ENCODE results near the gene PLP2.

PLP2 gene

DNA sequence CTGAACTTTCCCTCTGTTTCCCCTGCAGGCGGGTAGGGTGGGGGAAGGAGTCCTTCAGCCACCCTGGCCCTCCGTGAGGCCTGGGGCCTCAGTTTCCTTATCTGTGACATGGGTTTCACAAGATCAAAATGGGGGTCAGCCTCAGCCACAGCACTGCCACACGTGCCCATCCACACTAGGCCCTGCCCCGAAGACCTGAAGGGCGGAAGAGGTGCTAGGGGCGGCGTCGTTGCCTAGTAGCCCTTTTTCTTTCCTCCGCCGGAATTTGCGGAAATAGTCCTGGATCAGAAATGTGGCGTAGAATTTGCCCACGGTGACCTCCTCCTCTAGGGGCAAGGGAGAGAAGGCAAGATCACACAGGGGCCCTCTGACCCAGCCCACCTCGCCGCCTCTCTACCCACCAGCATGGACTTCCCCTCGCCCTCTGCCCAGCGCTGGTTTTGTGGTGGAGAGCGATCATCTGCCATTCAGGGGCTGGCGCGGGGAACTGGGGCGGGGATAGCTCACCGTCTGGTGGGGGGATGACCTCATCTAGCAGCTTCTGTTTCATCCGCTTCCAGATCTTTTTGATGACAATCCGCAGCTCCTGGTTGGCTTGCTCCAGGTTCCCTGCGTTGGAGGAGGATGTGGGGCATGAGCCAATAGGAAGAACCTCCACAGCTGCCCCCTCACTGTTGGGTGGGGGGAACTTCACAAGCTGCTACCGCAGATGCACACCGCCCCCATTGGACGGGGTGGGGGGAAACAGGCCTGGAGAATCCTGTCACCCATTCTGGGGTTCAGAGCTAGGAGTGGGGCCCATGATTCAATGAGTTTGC is 37.9 kb downstream of the PLP2 start:
- no peak for DNase-seq (ENCODE audit: low read depth in 2 of 2)

DNA sequence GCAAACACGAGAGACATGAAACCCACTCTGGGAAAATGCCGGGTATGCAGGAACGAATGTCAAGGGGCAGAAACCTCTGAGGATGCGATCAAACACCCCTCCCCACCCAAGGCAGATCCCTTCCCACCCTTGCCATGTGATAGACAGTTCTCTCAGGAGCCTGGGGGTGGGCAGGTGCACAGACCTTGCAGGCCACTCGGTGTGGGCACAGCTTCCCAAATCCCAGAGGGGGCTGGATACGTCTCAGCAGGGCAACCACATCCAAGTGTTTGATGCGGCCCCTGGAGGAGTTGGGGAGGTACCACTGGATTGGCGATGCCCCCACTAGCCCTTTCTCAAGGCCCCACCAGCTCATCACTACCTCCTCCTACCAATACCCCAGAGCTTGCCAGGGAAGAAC is 38.7 kb downstream of the PLP2 start:
- DNase-seq (ENCODE audit: low read depth in 2 of 2), result no peak

DNA sequence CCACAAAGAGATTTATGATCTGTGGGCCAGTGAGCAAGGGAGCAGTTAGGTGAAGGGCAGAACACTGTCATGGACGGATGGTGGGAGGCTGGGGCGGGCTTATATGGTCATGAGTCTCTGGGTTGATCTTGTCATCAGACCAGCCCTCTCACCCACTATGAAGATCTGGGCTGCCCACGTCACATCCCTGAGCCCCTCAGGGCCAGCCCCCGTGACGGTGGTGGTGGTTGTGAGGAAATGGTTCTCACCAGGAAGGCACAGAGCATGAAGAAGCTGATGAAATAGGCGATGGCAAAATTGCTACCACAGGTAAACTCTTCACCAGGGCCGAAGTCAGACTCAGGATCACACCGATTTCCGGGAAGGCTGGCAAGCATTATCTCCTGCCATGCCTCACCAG is 39.4 kb downstream of the PLP2 start:
- no peak for DNase-seq (ENCODE audit: low read depth in 2 of 2)

DNA sequence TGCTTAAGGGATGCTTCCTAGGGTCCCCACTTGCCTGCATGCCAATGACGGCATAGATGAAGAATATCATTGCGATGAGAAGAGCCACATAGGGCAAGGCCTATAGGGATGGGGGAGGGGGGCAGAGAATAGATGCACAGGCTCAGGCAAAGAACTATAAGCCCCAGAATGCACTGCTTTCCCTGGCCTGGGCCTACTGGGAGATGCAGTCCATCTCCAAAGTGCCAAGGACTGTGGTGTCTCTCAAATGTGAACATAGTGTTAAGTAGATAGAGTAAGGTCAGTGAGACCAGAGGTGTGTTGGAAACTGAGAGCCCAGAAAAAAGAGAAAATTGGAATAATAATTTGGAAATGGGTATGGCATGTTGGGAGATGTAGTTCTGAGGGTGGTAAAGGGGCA is 40.5 kb downstream of the PLP2 start:
- no peak for DNase-seq (ENCODE audit: low read depth in 2 of 2)

- DNase-seq (ENCODE audit: low read depth in 2 of 2), result no peak
These were observed 41.2 kb downstream of the PLP2 start for GRCh38 chrX:49212861-49213260.

GRCh38 chrX:49214416-49214815 is 42.7 kb downstream of the PLP2 start:
- no peak for DNase-seq (ENCODE audit: low read depth in 2 of 2)

DNA sequence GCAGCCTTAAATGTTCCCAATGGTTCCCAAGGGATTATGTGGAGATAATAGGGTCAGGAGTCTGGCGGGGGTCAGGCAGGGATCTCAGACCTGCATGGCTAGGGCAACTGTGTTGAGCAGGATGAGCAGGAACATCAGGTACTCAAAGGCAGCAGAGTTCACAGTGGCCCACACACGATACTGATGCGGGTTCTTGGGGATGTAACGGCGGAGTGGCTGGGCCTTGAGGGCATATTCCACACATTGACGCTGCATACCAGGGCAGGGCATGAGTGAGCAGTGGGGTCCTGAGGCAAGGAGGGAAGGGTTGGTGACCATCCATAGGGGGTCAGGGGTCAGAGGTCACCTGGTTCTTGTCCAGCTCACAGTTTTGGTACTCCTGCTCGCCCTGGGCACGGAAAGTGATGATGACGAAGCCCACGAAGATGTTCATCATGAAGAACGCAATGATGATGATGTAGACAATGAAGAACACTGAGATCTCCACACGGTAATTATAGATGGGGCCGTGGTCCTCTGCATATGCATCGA is 43.4 kb downstream of the PLP2 start:
- DNase-seq (ENCODE audit: low read depth in 2 of 2), result no peak

DNA sequence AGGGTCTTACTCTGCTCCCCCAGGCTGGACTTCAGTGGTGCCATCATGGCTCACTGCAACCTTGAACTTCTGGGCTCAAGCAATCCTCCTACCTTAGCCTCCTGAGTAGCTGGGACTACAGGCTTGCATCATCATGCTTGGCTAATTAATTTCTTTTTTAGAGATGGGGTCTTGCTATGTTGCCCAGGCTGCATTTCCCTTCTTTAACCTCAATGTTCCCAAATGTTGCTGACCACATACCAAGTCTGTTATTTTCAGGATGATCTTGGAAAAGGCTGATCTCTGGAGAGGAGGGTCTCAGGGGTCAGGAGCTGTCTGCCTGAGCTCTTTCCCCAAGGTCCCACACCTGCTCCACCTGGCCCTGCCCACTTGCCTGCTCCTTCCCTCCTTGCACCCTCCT is 48.4 kb downstream of the PLP2 start:
- DNase-seq (ENCODE audit: low read depth in 2 of 2), result no peak

- DNase-seq (ENCODE audit: low read depth in 2 of 2), result no peak
These were observed 50.2 kb downstream of the PLP2 start for GRCh38 chrX:49221868-49222267.
